HEK293 (cell line): ENCODE results near the gene OLFM3.

Source experiments
- CTCF ChIA-PET: fragments of 350-600 bp; formaldehyde crosslinking; extraction: SDS; loops from one replicate; lab custom pipeline; 2021; ENCODE audit warnings: antibody characterized with exemption; lab: Yijun Ruan, JAX
- POLR2A ChIA-PET: fragments of 300-600 bp; formaldehyde crosslinking; extraction: SDS; loops from one replicate; lab custom pipeline; 2020; ENCODE audit warnings: antibody characterized with exemption, inconsistent platforms; lab: Yijun Ruan, JAX
- H3K27ac ChIP-seq: fragments of 200-500 bp; sonication (Bioruptor generic); 2 replicates; pipeline ENCODE4 v1.5.1; 2014; ENCODE audit warnings: low read depth, low read length, control low read depth, inconsistent platforms; ENCODE audit errors: extremely low read depth
- H3K36me3 ChIP-seq, 2 experiments: fragments of 200-500 bp in 1 of 2; sonication (Bioruptor generic) in 1 of 2; 1 replicate in 1 of 2; 2 replicates in 1 of 2; pipeline ENCODE4 v1.5.1; 2014 to 2017; ENCODE audit warnings: inconsistent platforms in 2 of 2, low read length in 2 of 2; ENCODE audit not compliant: control insufficient read depth in 2 of 2, insufficient read depth in 1 of 2
- H3K4me1 ChIP-seq: fragments of 200-500 bp; sonication (Bioruptor generic); 2 replicates; pipeline ENCODE4 v1.5.1; 2014; ENCODE audit warnings: mild to moderate bottlenecking, low read length, inconsistent platforms; ENCODE audit not compliant: control insufficient read depth, insufficient read depth
- H3K4me3 ChIP-seq: 2 replicates; pipeline ENCODE4 v1.5.1; 2011; ENCODE audit warnings: low read depth, mild to moderate bottlenecking, control low read depth, low read length, moderate library complexity
- H3K9me3 ChIP-seq: fragments of 200-500 bp; sonication (Bioruptor generic); 2 replicates; pipeline ENCODE4 v1.5.1; 2014; ENCODE audit warnings: low read depth, low read length, inconsistent platforms; ENCODE audit not compliant: control insufficient read depth, insufficient read depth
- BCL6B ChIP-seq: fragments of 450-650 bp; formaldehyde crosslinking; IDR thresholded peaks from 2 replicates; pipeline ENCODE4 v1.5.1; 2017; ENCODE audit warnings: missing biosample characterization, missing genetic modification characterization
- GLIS1 ChIP-seq: fragments of 450-650 bp; formaldehyde crosslinking; IDR thresholded peaks from 2 replicates; pipeline ENCODE4 v1.5.1; 2016; ENCODE audit warnings: missing biosample characterization, missing genetic modification characterization
- PRDM2 ChIP-seq: fragments of 450-650 bp; formaldehyde crosslinking; IDR thresholded peaks from 2 replicates; pipeline ENCODE4 v1.5.1; 2016; ENCODE audit warnings: missing biosample characterization, missing genetic modification characterization, borderline replicate concordance
- SP2 ChIP-seq: fragments of 450-650 bp; formaldehyde crosslinking; IDR thresholded peaks from 2 replicates; pipeline ENCODE4 v1.5.1; 2016; ENCODE audit warnings: missing biosample characterization, missing genetic modification characterization
- SP3 ChIP-seq: fragments of 450-650 bp; formaldehyde crosslinking; IDR thresholded peaks from 2 replicates; pipeline ENCODE4 v1.5.1; 2016; ENCODE audit warnings: missing biosample characterization, missing genetic modification characterization
- TRIM28 ChIP-seq: IDR thresholded peaks from 2 replicates; pipeline ENCODE4 v1.6.1; 2011; ENCODE audit warnings: low read length, control low read depth, borderline replicate concordance
- ZBTB1 ChIP-seq: fragments of 450-650 bp; formaldehyde crosslinking; IDR thresholded peaks from 2 replicates; pipeline ENCODE4 v1.5.1; 2016; ENCODE audit warnings: missing biosample characterization, missing genetic modification characterization
- ZEB2 ChIP-seq: fragments of 450-650 bp; formaldehyde crosslinking; IDR thresholded peaks from 2 replicates; pipeline ENCODE4 v1.5.1; 2016; ENCODE audit warnings: missing biosample characterization, missing genetic modification characterization
- ZFHX2 ChIP-seq: fragments of 450-650 bp; formaldehyde crosslinking; conservative IDR thresholded peaks from 2 replicates; pipeline ENCODE4 v1.5.1; 2016; ENCODE audit warnings: missing biosample characterization, missing genetic modification characterization
- ZNF155 ChIP-seq: fragments of 450-650 bp; formaldehyde crosslinking; IDR thresholded peaks from 2 replicates; pipeline ENCODE4 v1.5.1; 2016; ENCODE audit warnings: missing biosample characterization, missing genetic modification characterization
- ZNF16 ChIP-seq: fragments of 450-650 bp; formaldehyde crosslinking; IDR thresholded peaks from 2 replicates; pipeline ENCODE4 v1.5.1; 2016; ENCODE audit warnings: low read depth, missing biosample characterization, missing genetic modification characterization
- ZNF211 ChIP-seq: fragments of 450-650 bp; formaldehyde crosslinking; IDR thresholded peaks from 2 replicates; pipeline ENCODE4 v1.5.1; 2016; ENCODE audit warnings: low read depth, missing biosample characterization, missing genetic modification characterization
- ZNF23 ChIP-seq: fragments of 450-650 bp; formaldehyde crosslinking; IDR thresholded peaks from 2 replicates; pipeline ENCODE4 v1.5.1; 2016; ENCODE audit warnings: missing biosample characterization, missing genetic modification characterization, borderline replicate concordance
- ZNF311 ChIP-seq: fragments of 450-650 bp; formaldehyde crosslinking; IDR thresholded peaks from 2 replicates; pipeline ENCODE4 v1.5.1; 2017; ENCODE audit warnings: missing biosample characterization, missing genetic modification characterization, borderline replicate concordance
- ZNF398 ChIP-seq: fragments of 450-650 bp; formaldehyde crosslinking; IDR thresholded peaks from 2 replicates; pipeline ENCODE4 v1.5.1; 2017; ENCODE audit warnings: missing biosample characterization, missing genetic modification characterization
- ZNF404 ChIP-seq: fragments of 450-650 bp; formaldehyde crosslinking; IDR thresholded peaks from 2 replicates; pipeline ENCODE4 v1.5.1; 2017; ENCODE audit warnings: missing biosample characterization, missing genetic modification characterization
- ZNF416 ChIP-seq: fragments of 450-650 bp; formaldehyde crosslinking; IDR thresholded peaks from 2 replicates; pipeline ENCODE4 v1.5.1; 2016; ENCODE audit warnings: missing biosample characterization, missing genetic modification characterization
- ZNF433 ChIP-seq: fragments of 450-650 bp; formaldehyde crosslinking; IDR thresholded peaks from 2 replicates; pipeline ENCODE4 v1.5.1; 2016; ENCODE audit warnings: missing biosample characterization, missing genetic modification characterization, low read depth
- ZNF558 ChIP-seq: fragments of 450-650 bp; formaldehyde crosslinking; IDR thresholded peaks from 2 replicates; pipeline ENCODE4 v1.5.1; 2016; ENCODE audit warnings: missing biosample characterization, missing genetic modification characterization
- ZNF623 ChIP-seq: fragments of 450-650 bp; formaldehyde crosslinking; IDR thresholded peaks from 2 replicates; pipeline ENCODE4 v1.5.1; 2016; ENCODE audit warnings: missing biosample characterization, missing genetic modification characterization
- ZNF626 ChIP-seq: fragments of 450-650 bp; sonication (Bioruptor Pico); formaldehyde crosslinking; IDR thresholded peaks from 2 replicates; pipeline ENCODE4 v1.5.1; 2018; ENCODE audit warnings: missing biosample characterization, missing genetic modification characterization, inconsistent platforms
- ZNF791 ChIP-seq: fragments of 450-650 bp; formaldehyde crosslinking; IDR thresholded peaks from 2 replicates; pipeline ENCODE4 v1.5.1; 2016; ENCODE audit warnings: missing biosample characterization, missing genetic modification characterization
- ZNF837 ChIP-seq: fragments of 450-650 bp; formaldehyde crosslinking; IDR thresholded peaks from 2 replicates; pipeline ENCODE4 v1.5.1; 2016; ENCODE audit warnings: missing biosample characterization, missing genetic modification characterization
- ZNF843 ChIP-seq: fragments of 450-650 bp; formaldehyde crosslinking; IDR thresholded peaks from 2 replicates; pipeline ENCODE4 v1.5.1; 2016; ENCODE audit warnings: missing biosample characterization, missing genetic modification characterization
- ZSCAN23 ChIP-seq: fragments of 450-650 bp; formaldehyde crosslinking; IDR thresholded peaks from 2 replicates; pipeline ENCODE4 v1.5.1; 2016; ENCODE audit warnings: missing biosample characterization, missing genetic modification characterization
- ZSCAN30 ChIP-seq: fragments of 450-650 bp; IDR thresholded peaks from 2 replicates; pipeline ENCODE4 v1.5.1; 2018; ENCODE audit warnings: missing biosample characterization, mild to moderate bottlenecking, missing genetic modification characterization, moderate library complexity

Gene OLFM3

GRCh38 chr1:102002057-102002456 is 5.3 kb upstream of the OLFM3 start:
- CTCF ChIA-PET, result no interaction called here
- no peak overlapping the region for H3K4me3 ChIP-seq
- H3K27ac ChIP-seq, result no peak overlapping the region
- H3K4me1 ChIP-seq, result no peaks in the 10 kb centered on the region
- TF ChIP-seq ZSCAN23 (tag by site-specific recombination) (no peak), ZNF16 (tag by site-specific recombination) (no peak), ZNF623 (no peak), PRDM2 (tag by site-specific recombination) (no peak), ZNF626 (tag by site-specific recombination) (no peak), ZSCAN30 (tag by site-specific recombination) (no peak), ZNF433 (tag by site-specific recombination) (no peak)
- TF ChIP-seq, all 188 proteins: peak for 0
- Histone ChIP-seq H3K36me3 (no peaks in the 10 kb centered on the region), H3K9me3 (no peaks in the 10 kb centered on the region)
- POLR2A ChIA-PET, result no interaction called here

- TF ChIP-seq ZBTB1 (tag by site-specific recombination), result no peak
- no peak for TF ChIP-seq SP3 (tag by site-specific recombination)
- no peak for TF ChIP-seq ZNF155
- no peak for TF ChIP-seq ZNF623
- no peak for TF ChIP-seq ZNF211 (tag by site-specific recombination)
- no peak for TF ChIP-seq BCL6B
- TF ChIP-seq ZNF311 (tag by site-specific recombination), result no peak
- no peak for TF ChIP-seq ZNF404
- TF ChIP-seq ZNF398 (tag by site-specific recombination), result no peak
- no peak for TF ChIP-seq GLIS1
- no peak for TF ChIP-seq ZFHX2 (tag by site-specific recombination)
- TF ChIP-seq ZNF23 (tag by site-specific recombination), result no peak
- no peak for TF ChIP-seq TRIM28
- TF ChIP-seq ZNF843 (tag by site-specific recombination), result no peak
- no peak for TF ChIP-seq SP2 (tag by site-specific recombination)
- no peak for TF ChIP-seq ZNF837 (tag by site-specific recombination)
- no peak for TF ChIP-seq ZNF791
- TF ChIP-seq ZNF416 (tag by site-specific recombination), result no peak
- TF ChIP-seq ZNF558 (tag by site-specific recombination), result no peak
- TF ChIP-seq ZEB2 (tag by site-specific recombination), result no peak
- TF ChIP-seq, all 188 proteins: peak for 0
- no peaks in the 10 kb centered on the region for H3K9me3 ChIP-seq
- no peaks in the 10 kb centered on the region for H3K4me1 ChIP-seq
- H3K27ac ChIP-seq, result no peak overlapping the region
- H3K36me3 ChIP-seq, result no peaks in the 10 kb centered on the region
- POLR2A ChIA-PET, result no interaction called here
- H3K4me3 ChIP-seq, result no peak overlapping the region
- CTCF ChIA-PET, result interaction anchor here (1.2 kb wide), 1 partner anchor 476 kb away, joined by 3 read pairs; no protein-coding TSS in a partner anchor
These were observed 561 bp downstream of the OLFM3 start for GRCh38 chr1:101995984-101996745.
